Lower lobe of right lung (tissue), 2 donors: Measurements from ENCODE around the gene PLEKHA6. TPM values are rescaled to one million over a fixed set of nuclear protein-coding genes. Genes with fewer than 3 reads are reported as not detected.
"Not testable (repeated sequence)": the region's sequence is repeated elsewhere in the genome, so short reads cannot be mapped to it uniquely, and the experiment has no call there.

Experiments
- ATAC-seq, 2 donors: fragments of 200-7000 bp; cut with Tn5 transposase; one replicate each; pipeline ENCODE4 v1.9.1; 2020 to 2022; ENCODE audit warnings: mild to moderate bottlenecking in 2 of 2, moderate library complexity in 2 of 2
- DNase-seq: peaks from one replicate; pipeline ENCODE4 v3.0.0-alpha.2; 2020
- H3K27ac ChIP-seq: fragments of 200-600 bp; one replicate; pipeline ENCODE4 v1.8.0; 2022
- H3K27me3 ChIP-seq: fragments of 200-600 bp; one replicate; pipeline ENCODE4 v1.8.0; 2022; ENCODE audit warnings: low read depth
- H3K36me3 ChIP-seq: fragments of 200-600 bp; one replicate; pipeline ENCODE4 v1.8.0; 2022; ENCODE audit warnings: mild to moderate bottlenecking
- H3K4me1 ChIP-seq: fragments of 200-600 bp; one replicate; pipeline ENCODE4 v1.8.0; 2022
- H3K4me3 ChIP-seq: fragments of 200-600 bp; one replicate; pipeline ENCODE4 v1.8.0; 2022; ENCODE audit warnings: mild to moderate bottlenecking
- H3K9me3 ChIP-seq: fragments of 200-600 bp; one replicate; pipeline ENCODE4 v1.8.0; 2022
- CTCF ChIP-seq: fragments of 200-600 bp; IDR thresholded peaks from one replicate; pipeline ENCODE4 v1.8.0; 2022; ENCODE audit warnings: antibody characterized with exemption, mild to moderate bottlenecking
- intact Hi-C: fragments of 100-400 bp; cut with DNase I; formaldehyde crosslinking; loops from one replicate; pipeline ENCODE4 v1.11.0; 2022
- total RNA-seq: library from RNA; stranded (reverse); fragmentation: NEBNext Ultra II Directional; extraction: Animal tissue kit (Norgen Biotek cat#: 25700); gene quantifications from one replicate; pipeline ENCODE4 v1.2.1, GENCODE V29; 2021
- donor health status: DM: no; HTN: yes; CAD: no; lungs with severe emphysema.

The PLEKHA6 gene
- total RNA-seq, 1 donor from 2014 or later = 7.6 TPM

DNA sequence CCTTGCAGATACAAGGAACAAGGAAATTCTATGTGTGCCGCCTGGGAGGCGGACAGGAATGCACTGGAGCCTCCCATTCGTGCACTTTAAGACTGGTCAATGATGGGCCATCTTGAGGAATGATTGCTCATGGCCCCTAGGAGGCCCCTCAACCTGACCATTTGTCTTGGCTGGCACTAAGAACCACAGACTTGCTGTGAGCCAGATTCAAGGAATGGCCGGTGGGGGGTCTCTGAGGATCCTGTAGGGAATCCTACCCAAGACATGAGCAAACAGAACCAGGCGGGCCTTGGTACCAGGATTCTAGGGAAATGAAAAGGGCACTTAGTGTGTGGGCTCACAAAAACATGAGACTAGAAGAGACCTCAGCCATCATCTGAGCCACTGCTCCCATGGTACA is 117.8 kb downstream of the PLEKHA6 start:
- H3K9me3 ChIP-seq = no peaks in the 10 kb centered on the region
- no peak for ATAC-seq
- H3K4me3 ChIP-seq = no peak overlapping the region
- no peaks in the 10 kb centered on the region for H3K4me1 ChIP-seq
- no peak for TF ChIP-seq CTCF
- DNase-seq = no peak
- H3K36me3 ChIP-seq = no peaks in the 10 kb centered on the region
- H3K27me3 ChIP-seq = no peaks in the 10 kb centered on the region
- intact Hi-C loops = no loop called here
- H3K27ac ChIP-seq = no peak overlapping the region

DNA sequence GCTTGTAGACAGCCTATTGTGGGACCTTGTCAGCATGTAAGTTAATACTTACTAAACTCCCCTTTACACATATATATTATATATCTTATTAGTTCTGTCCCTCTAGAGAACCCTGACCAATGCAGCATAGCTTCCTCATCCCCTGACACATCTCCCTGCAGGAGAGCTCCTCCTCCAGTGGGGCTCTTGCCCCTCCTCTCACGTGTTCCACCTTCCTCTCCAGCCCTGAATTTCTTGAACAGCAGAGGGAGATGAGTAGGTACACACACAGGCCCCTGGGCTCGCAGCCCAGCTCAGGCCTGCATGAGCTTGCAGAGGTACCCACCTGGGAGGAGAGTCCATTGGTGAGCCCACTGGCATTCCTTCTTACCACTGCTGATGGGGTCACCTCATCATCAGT is 118.7 kb downstream of the PLEKHA6 start:
- Histone ChIP-seq H3K9me3 (no peaks in the 10 kb centered on the region), H3K27ac (no peak overlapping the region), H3K36me3 (no peaks in the 10 kb centered on the region), H3K4me3 (no peak overlapping the region), H3K4me1 (no peaks in the 10 kb centered on the region), H3K27me3 (no peaks in the 10 kb centered on the region)
- DNase-seq (no peak), ATAC-seq (peak in 1 of 2 donors; percentile 17)
- intact Hi-C loops = no loop called here
- no peak for TF ChIP-seq CTCF

GRCh38 chr1:204240233-204240632 is 119.5 kb downstream of the PLEKHA6 start:
- Histone ChIP-seq H3K4me1 (no peaks in the 10 kb centered on the region), H3K9me3 (no peaks in the 10 kb centered on the region), H3K27me3 (no peaks in the 10 kb centered on the region), H3K4me3 (no peak overlapping the region), H3K27ac (no peak overlapping the region), H3K36me3 (no peaks in the 10 kb centered on the region)
- intact Hi-C loops = no loop called here
- no peak for TF ChIP-seq CTCF
- ATAC-seq = no peak
- DNase-seq = no peak

GRCh38 chr1:204239401-204239800 is 120.3 kb downstream of the PLEKHA6 start:
- H3K4me3 ChIP-seq, H3K9me3 ChIP-seq, H3K27ac ChIP-seq, ATAC-seq, DNase-seq, H3K36me3 ChIP-seq, intact Hi-C loops, H3K4me1 ChIP-seq, H3K27me3 ChIP-seq: not testable (repeated sequence)

DNA sequence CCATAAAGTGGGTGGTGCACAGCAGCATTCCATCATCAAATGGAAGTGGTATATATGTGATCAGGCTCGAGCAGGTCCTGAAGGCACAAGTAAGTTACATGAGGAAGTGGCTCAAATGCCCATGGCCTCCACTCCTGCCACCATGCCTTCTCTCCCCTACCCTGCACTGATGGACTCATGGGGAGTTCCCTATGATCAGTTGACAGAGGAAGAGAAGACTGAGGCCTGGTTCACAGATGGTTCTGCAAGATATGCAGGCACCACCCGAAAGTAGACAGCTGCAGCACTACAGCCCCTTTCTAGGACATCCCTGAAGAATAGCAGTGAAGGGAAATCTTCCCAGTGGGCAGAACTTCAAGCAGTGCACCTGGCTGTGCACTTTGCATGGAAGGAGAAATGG is 121.2 kb downstream of the PLEKHA6 start:
- intact Hi-C loops, DNase-seq, H3K27ac ChIP-seq, H3K36me3 ChIP-seq, H3K4me1 ChIP-seq, H3K4me3 ChIP-seq, ATAC-seq, H3K27me3 ChIP-seq, H3K9me3 ChIP-seq: not testable (repeated sequence)

- intact Hi-C loops, H3K27ac ChIP-seq, H3K9me3 ChIP-seq, H3K4me3 ChIP-seq, H3K36me3 ChIP-seq, H3K4me1 ChIP-seq, ATAC-seq, DNase-seq, H3K27me3 ChIP-seq: not testable (repeated sequence)
Observed at GRCh38 chr1:204237515-204237914, 122.2 kb downstream of the PLEKHA6 start.

GRCh38 chr1:204232526-204232925 is 127.2 kb downstream of the PLEKHA6 start:
- Histone ChIP-seq H3K9me3 (no peaks in the 10 kb centered on the region), H3K36me3 (peaks cover 12% of the 10 kb centered on the region), H3K4me3 (no peak overlapping the region), H3K27ac (no peak overlapping the region), H3K27me3 (no peaks in the 10 kb centered on the region), H3K4me1 (no peaks in the 10 kb centered on the region)
- intact Hi-C loops = no loop called here
- no peak for TF ChIP-seq CTCF
- DNase-seq = no peak
- no peak for ATAC-seq
